Measurements from ENCODE around the gene CIROP. TPM values are rescaled to one million over a fixed set of nuclear protein-coding genes. Genes with fewer than 3 reads are reported as not detected.

Gene CIROP
- total RNA-seq, 1 donor from 2014 or later = not detected

GRCh38 chr14:23121361-23121771 lies 16.6 kb upstream of the CIROP start:
- peak; percentile 25 for DNase-seq
- no peaks in the 10 kb centered on the region for H3K9me3 Mint-ChIP-seq
- peak overlapping the region; percentile 67 for H3K4me3 Mint-ChIP-seq
- intact Hi-C loops (cut with micrococcal nuclease) = loop anchor here (1.0 to 10.0 kb wide), 3 partner anchors 174 to 436 kb away; partner anchors contain the start of genes NGDN and THTPA
- no peaks in the 10 kb centered on the region for H3K27me3 Mint-ChIP-seq
- ATAC-seq (ENCODE audit: low read depth) = peak; percentile 50
- ChIA-PET POLR2A (interaction anchor here (0.6 to 5.6 kb wide), 7 partner anchors 8 to 330 kb away, joined by 3 to 50 read pairs (median 7); partner anchors contain the start of genes ACIN1, C14orf119 and PABPN1), CTCF (interaction anchor here (0.7 to 5.2 kb wide), 23 partner anchors 9 to 437 kb away, joined by 3 to 162 read pairs (median 6); partner anchors contain the start of genes HOMEZ, PABPN1 and SLC7A8)
- no peaks in the 10 kb centered on the region for H3K36me3 Mint-ChIP-seq (ENCODE audit: low read depth)
- H3K27ac Mint-ChIP-seq = peak overlapping the region; percentile 89
- TF ChIP-seq CTCF (IDR thresholded peaks at IDR 0.05) = no peak
- H3K4me1 Mint-ChIP-seq = peaks cover 36% of the 10 kb centered on the region

GRCh38 chr14:23120541-23121251 lies 15.9 kb upstream of the CIROP start:
- Mint-ChIP-seq H3K9me3 (no peaks in the 10 kb centered on the region), H3K36me3 (ENCODE audit: low read depth) (no peaks in the 10 kb centered on the region), H3K4me1 (peaks cover 36% of the 10 kb centered on the region), H3K27me3 (no peaks in the 10 kb centered on the region), H3K27ac (peak overlapping the region; percentile 89), H3K4me3 (peak overlapping the region; percentile 67)
- DNase-seq (peak; percentile 67), ATAC-seq (ENCODE audit: low read depth) (peak; percentile 87)
- ChIA-PET POLR2A (interaction anchor here (0.6 to 5.6 kb wide), 8 partner anchors 9 to 976 kb away, joined by 3 to 50 read pairs (median 6); partner anchors contain the start of genes ACIN1, C14orf119 and PABPN1), CTCF (interaction anchor here (0.6 to 5.2 kb wide), 34 partner anchors 8 to 438 kb away, joined by 3 to 162 read pairs (median 4); partner anchors contain the start of genes ACIN1, C14orf119, HOMEZ and IL25)
- intact Hi-C loops (cut with micrococcal nuclease) = loop anchor here (1.0 to 10.0 kb wide), 10 partner anchors 25 to 437 kb away; partner anchors contain the start of genes ACIN1, C14orf119, NGDN and PABPN1
- peak; percentile 84 for TF ChIP-seq CTCF (IDR thresholded peaks at IDR 0.05)

- Mint-ChIP-seq H3K9me3 (no peaks in the 10 kb centered on the region), H3K36me3 (ENCODE audit: low read depth) (no peaks in the 10 kb centered on the region), H3K27ac (peak overlapping the region; percentile 89), H3K27me3 (peaks cover 4% of the 10 kb centered on the region), H3K4me3 (peak overlapping the region; percentile 25), H3K4me1 (peaks cover 36% of the 10 kb centered on the region)
- intact Hi-C loops (cut with micrococcal nuclease) = loop anchor here (1.0 to 10.0 kb wide), 9 partner anchors 24 to 438 kb away; partner anchors contain the start of genes ACIN1, C14orf119, NGDN and PABPN1
- ChIA-PET POLR2A (interaction anchor here (1.0 to 5.6 kb wide), 5 partner anchors 25 to 436 kb away, joined by 3 to 50 read pairs (median 12); partner anchors contain the start of genes ACIN1, C14orf119, PABPN1 and SLC7A8), CTCF (interaction anchor here (0.6 to 5.2 kb wide), 11 partner anchors 10 to 260 kb away, joined by 3 to 162 read pairs (median 9); partner anchors contain the start of genes ACIN1, C14orf119, PABPN1 and SLC7A8)
- peak; percentile 59 for ATAC-seq (ENCODE audit: low read depth)
- peak; percentile 30 for DNase-seq
- no peak for TF ChIP-seq CTCF (IDR thresholded peaks at IDR 0.05)
Measured at GRCh38 chr14:23119363-23120327, 14.9 kb upstream of the CIROP start.

GRCh38 chr14:23118506-23119362 lies 13.9 kb upstream of the CIROP start, which contains the start of gene CEBPE:
Gene CEBPE (minus strand): TSS chr14:23119255. CDS start chr14:23119091, 164 bp downstream.
- intact Hi-C loops (cut with micrococcal nuclease) = no loop called here
- no peak for ATAC-seq (ENCODE audit: low read depth)
- H3K9me3 Mint-ChIP-seq = no peaks in the 10 kb centered on the region
- ChIA-PET POLR2A (interaction anchor here (1.0 to 5.6 kb wide), 2 partner anchors 24 to 437 kb away, joined by 3 to 50 read pairs; partner anchors contain the start of genes ACIN1, C14orf119 and THTPA), CTCF (interaction anchor here (1.8 to 5.2 kb wide), 2 partner anchors 24 to 67 kb away, joined by 28 to 162 read pairs; partner anchors contain the start of genes ACIN1, C14orf119 and SLC7A8)
- peak within 1 kb of the TSS; percentile 25 for H3K4me3 Mint-ChIP-seq
- peaks cover 36% of the 10 kb centered on the region for H3K4me1 Mint-ChIP-seq
- H3K27me3 Mint-ChIP-seq = peaks cover 8% of the 10 kb centered on the region
- DNase-seq = no peak
- peak within 1 kb of the TSS; percentile 89 for H3K27ac Mint-ChIP-seq
- no peaks in the 10 kb centered on the region for H3K36me3 Mint-ChIP-seq (ENCODE audit: low read depth)
- TF ChIP-seq CTCF (IDR thresholded peaks at IDR 0.05) = no peak
